GM18519 (cell line): ENCODE data around the gene ZNF761.
"Not testable (repeated sequence)": the region's sequence is repeated elsewhere in the genome, so short reads cannot be mapped to it uniquely, and the experiment has no call there.

Experiments used
- ATAC-seq: cut with Tn5 transposase; IDR thresholded peaks from one replicate; pipeline ENCODE4 v1.9.1; 2021; ENCODE audit warnings: mild to moderate bottlenecking, moderate library complexity; ENCODE audit not compliant: unreplicated experiment, low FRiP score

Gene ZNF761

GRCh38 chr19:53455828-53456227 lies 24.0 kb downstream of the ZNF761 start:
- ATAC-seq, result no peak

GRCh38 chr19:53460131-53460721 lies 28.4 kb downstream of the ZNF761 start:
- not testable (repeated sequence) for ATAC-seq

- ATAC-seq, result no peak
Observed at GRCh38 chr19:53461866-53462265, 30.1 kb downstream of the ZNF761 start.

- ATAC-seq, result no peak
Observed at GRCh38 chr19:53462861-53463260, 31.1 kb downstream of the ZNF761 start.

GRCh38 chr19:53463263-53463662 lies 31.5 kb downstream of the ZNF761 start:
- no peak for ATAC-seq

- no peak for ATAC-seq
Observed at GRCh38 chr19:53466726-53467484, 35.1 kb downstream of the ZNF761 start.

GRCh38 chr19:53467485-53468262 lies 35.9 kb downstream of the ZNF761 start, which contains the start of gene ZNF813:
TSS of gene ZNF813 (plus strand) at chr19:53467733. CDS start at chr19:53483823, 16,090 bp downstream.
- no peak for ATAC-seq

GRCh38 chr19:53468628-53469027 lies 36.8 kb downstream of the ZNF761 start:
- ATAC-seq, result not testable (repeated sequence)

- ATAC-seq, result no peak
Observed at GRCh38 chr19:53471916-53472315, 40.1 kb downstream of the ZNF761 start.

GRCh38 chr19:53474832-53475231 lies 43.0 kb downstream of the ZNF761 start:
- ATAC-seq, result not testable (repeated sequence)

- not testable (repeated sequence) for ATAC-seq
Observed at GRCh38 chr19:53475470-53475869, 43.7 kb downstream of the ZNF761 start.

- ATAC-seq, result not testable (repeated sequence)
Observed at GRCh38 chr19:53483751-53484150, 52.0 kb downstream of the ZNF761 start.

GRCh38 chr19:53485046-53486004 lies 53.5 kb downstream of the ZNF761 start:
- ATAC-seq, result no peak

- no peak for ATAC-seq
Observed at GRCh38 chr19:53492153-53492552, 60.4 kb downstream of the ZNF761 start.

GRCh38 chr19:53497311-53498023 lies 65.7 kb downstream of the ZNF761 start:
- not testable (repeated sequence) for ATAC-seq

- ATAC-seq, result not testable (repeated sequence)
Observed at GRCh38 chr19:53498024-53498395, 66.2 kb downstream of the ZNF761 start.

- not testable (repeated sequence) for ATAC-seq
Observed at GRCh38 chr19:53503151-53503550, 71.4 kb downstream of the ZNF761 start.

GRCh38 chr19:53503671-53504364 lies 72.0 kb downstream of the ZNF761 start:
- ATAC-seq, result not testable (repeated sequence)

- not testable (repeated sequence) for ATAC-seq
Observed at GRCh38 chr19:53504365-53504703, 72.5 kb downstream of the ZNF761 start.
